H1 (cell line): ENCODE measurements around the gene GBP4. TPM values are rescaled to one million over a fixed set of nuclear protein-coding genes. Genes with fewer than 3 reads are reported as not detected.

Experiments used
- CTCF ChIA-PET: fragments of 300-600 bp; sonication (Branson Sonifier 250); formaldehyde crosslinking; loops from one replicate; lab custom pipeline; 2021; ENCODE audit not compliant: partially characterized antibody; lab: Charles Lee
- POLR2A ChIA-PET: fragments of 300-600 bp; sonication (Branson Sonifier 250); formaldehyde crosslinking; loops from one replicate; lab custom pipeline; 2021; ENCODE audit warnings: inconsistent platforms; ENCODE audit not compliant: partially characterized antibody; lab: Charles Lee
- DNase-seq, 2 experiments: peaks; one replicate each; pipeline versions ENCODE4 v3.0.0 to v3.0.0-alpha.2; 2010 to 2022; ENCODE audit warnings: low spot score in 2 of 2, low read depth in 1 of 2, mixed read lengths in 1 of 2
- FAIRE-seq: peaks from 2 replicates; lab custom pipeline; 2011; peaks lifted over from hg19 to GRCh38; lab: Jason Lieb, UNC
- H2AFZ ChIP-seq: 2 replicates; pipeline ENCODE4 v1.8.1; 2012; ENCODE audit warnings: low read length, inconsistent platforms
- H2AK5ac ChIP-seq: 2 replicates; pipeline ENCODE4 v1.6.1; 2013; ENCODE audit warnings: low read depth, low read length
- H2BK120ac ChIP-seq: replicated peaks from 2 replicates; pipeline ENCODE3; 2013; ENCODE audit warnings: low read depth, low read length, inconsistent platforms
- H2BK12ac ChIP-seq: 2 replicates; pipeline ENCODE4 v1.6.1; 2013; ENCODE audit warnings: low read depth, low read length
- H2BK15ac ChIP-seq: 2 replicates; pipeline ENCODE4 v1.6.1; 2013; ENCODE audit warnings: low read length
- H2BK20ac ChIP-seq: 2 replicates; pipeline ENCODE4 v1.6.1; 2013; ENCODE audit warnings: low read length
- H2BK5ac ChIP-seq: 2 replicates; pipeline ENCODE4 v1.6.1; 2013; ENCODE audit warnings: low read depth, low read length
- H3K14ac ChIP-seq: 2 replicates; pipeline ENCODE4 v1.6.1; 2013; ENCODE audit warnings: inconsistent platforms; ENCODE audit not compliant: insufficient read length
- H3K18ac ChIP-seq: 2 replicates; pipeline ENCODE4 v1.6.1; 2013; ENCODE audit warnings: low read length; ENCODE audit errors: extremely low read depth
- H3K23ac ChIP-seq: 2 replicates; pipeline ENCODE4 v1.6.1; 2013; ENCODE audit warnings: inconsistent platforms; ENCODE audit not compliant: insufficient read length
- H3K23me2 ChIP-seq: 2 replicates; pipeline ENCODE4 v1.6.1; 2013; ENCODE audit warnings: low read depth, low read length
- H3K27ac ChIP-seq: 2 replicates; pipeline ENCODE4 v1.6.1; 2011; ENCODE audit warnings: low read depth, low read length, inconsistent platforms
- H3K27me3 ChIP-seq, 4 experiments: replicated peaks in 1 of 4; 1 replicate in 1 of 4; 2 replicates in 3 of 4; pipeline versions ENCODE4 v1.6.1 to v1.8.1; 2011 to 2013; ENCODE audit warnings: low read length in 3 of 4, mild to moderate bottlenecking in 3 of 4, inconsistent platforms in 2 of 4, mixed read lengths in 2 of 4, moderate library complexity in 1 of 4; ENCODE audit not compliant: control insufficient read depth in 3 of 4, insufficient read depth in 3 of 4; ENCODE audit errors: extremely low read depth in 1 of 4
- H3K36me3 ChIP-seq, 4 experiments: 2 replicates each; pipeline versions ENCODE4 v1.6.1 to v1.8.1; 2011 to 2013; ENCODE audit warnings: mild to moderate bottlenecking in 4 of 4, low read length in 3 of 4, moderate library complexity in 2 of 4, control low read depth in 1 of 4, inconsistent platforms in 1 of 4; ENCODE audit not compliant: insufficient read depth in 4 of 4, control insufficient read depth in 2 of 4
- H3K4ac ChIP-seq: replicated peaks from 2 replicates; pipeline ENCODE3; 2013; ENCODE audit warnings: low read length, low read depth, mixed read lengths, inconsistent platforms; ENCODE audit not compliant: insufficient read length
- H3K4me1 ChIP-seq, 4 experiments: replicated peaks in 1 of 4; 1 replicate in 1 of 4; 2 replicates in 3 of 4; pipeline versions ENCODE4 v1.6.1 to v1.8.1; 2011 to 2013; ENCODE audit warnings: low read length in 3 of 4, inconsistent platforms in 2 of 4, mixed read lengths in 1 of 4; ENCODE audit not compliant: insufficient read depth in 4 of 4, control insufficient read depth in 3 of 4
- H3K4me2 ChIP-seq, 2 experiments: 2 replicates each; pipeline versions ENCODE4 v1.6.1 to v1.8.1; 2011 to 2013; ENCODE audit warnings: low read depth in 2 of 2, low read length in 2 of 2, control low read depth in 1 of 2, inconsistent platforms in 1 of 2, mild to moderate bottlenecking in 1 of 2; ENCODE audit not compliant: insufficient read depth in 1 of 2
- H3K4me3 ChIP-seq, 4 experiments: fragments of 200-600, 300-600 bp in 1 of 4; sonication (generic), shearing (Covaris generic), sonication (Bioruptor Twin) in 1 of 4; 2 replicates each; pipeline versions ENCODE4 v1.5.1 to v1.8.1; 2011 to 2016; ENCODE audit warnings: low read length in 4 of 4, low read depth in 3 of 4, control low read depth in 2 of 4, inconsistent platforms in 2 of 4, mild to moderate bottlenecking in 2 of 4, mixed read lengths in 1 of 4, moderate library complexity in 1 of 4; ENCODE audit not compliant: insufficient read depth in 2 of 4; ENCODE audit errors: extremely low read depth in 1 of 4
- H3K56ac ChIP-seq: replicated peaks from 2 replicates; pipeline ENCODE3; 2013; ENCODE audit warnings: low read depth, mild to moderate bottlenecking, mixed read lengths, low read length, inconsistent platforms; ENCODE audit not compliant: insufficient read length
- H3K79me1 ChIP-seq: 2 replicates; pipeline ENCODE4 v1.6.1; 2013; ENCODE audit warnings: low read depth, low read length, control low read depth
- H3K79me2 ChIP-seq, 2 experiments: 2 replicates each; pipeline versions ENCODE4 v1.6.1 to v1.8.1; 2012 to 2013; ENCODE audit warnings: low read length in 2 of 2, mild to moderate bottlenecking in 2 of 2, inconsistent platforms in 1 of 2; ENCODE audit not compliant: insufficient read depth in 2 of 2, control insufficient read depth in 1 of 2
- H3K9ac ChIP-seq, 4 experiments: replicated peaks in 1 of 4; 1 replicate in 1 of 4; 2 replicates in 3 of 4; pipeline versions ENCODE4 v1.6.1 to v1.8.1; 2011 to 2013; ENCODE audit warnings: low read depth in 3 of 4, low read length in 3 of 4, control low read depth in 2 of 4, mild to moderate bottlenecking in 2 of 4, moderate library complexity in 2 of 4, inconsistent platforms in 1 of 4; ENCODE audit errors: extremely low read depth in 1 of 4
- H3K9me3 ChIP-seq, 2 experiments: 2 replicates each; pipeline versions ENCODE4 v1.6.1 to v1.8.1; 2012 to 2013; ENCODE audit warnings: mild to moderate bottlenecking in 2 of 2, moderate library complexity in 2 of 2, control low read depth in 1 of 2, inconsistent platforms in 1 of 2, low read depth in 1 of 2, low read length in 1 of 2, mixed read lengths in 1 of 2; ENCODE audit not compliant: insufficient read depth in 2 of 2
- H4K20me1 ChIP-seq, 2 experiments: replicated peaks in 1 of 2; 2 replicates each; pipeline versions ENCODE3 to v1.8.1; 2011 to 2013; ENCODE audit warnings: inconsistent platforms in 2 of 2, low read length in 2 of 2, mild to moderate bottlenecking in 1 of 2; ENCODE audit not compliant: insufficient read depth in 2 of 2, control insufficient read depth in 1 of 2
- H4K5ac ChIP-seq: 2 replicates; pipeline ENCODE4 v1.6.1; 2013; ENCODE audit warnings: low read length, low read depth, mixed read lengths, inconsistent platforms; ENCODE audit not compliant: insufficient read length
- H4K8ac ChIP-seq: 2 replicates; pipeline ENCODE4 v1.8.0; 2013; ENCODE audit warnings: mild to moderate bottlenecking, moderate library complexity, low read length, inconsistent platforms; ENCODE audit not compliant: insufficient read depth; ENCODE audit errors: extremely low read depth
- H4K91ac ChIP-seq: replicated peaks from 2 replicates; pipeline ENCODE3; 2013; ENCODE audit warnings: low read length, mixed read lengths, inconsistent platforms; ENCODE audit not compliant: insufficient read length
- ASH2L ChIP-seq: fragments of 200-600, 300-600 bp; sonication (generic); IDR thresholded peaks from one replicate; pipeline ENCODE4 v1.7.1; 2017; ENCODE audit warnings: low read length
- ATF3 ChIP-seq: IDR thresholded peaks from 2 replicates; pipeline ENCODE4 v1.6.1; 2011; ENCODE audit warnings: low read depth, mild to moderate bottlenecking, low read length; ENCODE audit not compliant: insufficient read depth
- POU5F1 ChIP-seq: IDR thresholded peaks from 2 replicates; pipeline ENCODE4 v1.6.1; 2011; ENCODE audit warnings: low read depth, mild to moderate bottlenecking, low read length, moderate library complexity
- RFX5 ChIP-seq: IDR thresholded peaks from 2 replicates; pipeline ENCODE4 v1.6.1; 2011; ENCODE audit warnings: low read depth, low read length, improper control_type of control experiment, borderline replicate concordance
- SRF ChIP-seq: IDR thresholded peaks from 2 replicates; pipeline ENCODE4 v1.6.1; 2011; ENCODE audit warnings: mild to moderate bottlenecking, low read depth, low read length, moderate library complexity
- WGBS, 2 experiments: shearing (Covaris generic) in 1 of 2; methylation state at CpG; one replicate each; pipeline versions ENCODE4 v1.1.6 to v1.1.7; 2013 to 2015; ENCODE audit warnings: low lambda C conversion rate in 2 of 2, mixed read lengths in 2 of 2, inconsistent platforms in 1 of 2, low coverage in 1 of 2, missing lambda C conversion rate in 1 of 2; ENCODE audit not compliant: insufficient replicate concordance in 2 of 2, insufficient coverage in 1 of 2, insufficient read length in 1 of 2; ENCODE audit errors: extremely low coverage in 1 of 2, missing lambda C conversion rate in 1 of 2; 5-methylcytosine and 5-hydroxymethylcytosine counted together
- polyA plus RNA-seq, 7 experiments: library from polyadenylated mRNA; depleted of rRNA in 3 of 7; stranded (reverse) in 5 of 7; unstranded in 2 of 7; fragments of >200 nt in 5 of 7; fragments of 200-250 nt in 2 of 7; gene quantifications; 1 replicate in 5 of 7; 2 replicates in 1 of 7; 4 replicates in 1 of 7; pipeline versions ENCODE4 v1.2.1 to v1.2.3, GENCODE V29; 2011 to 2013; ENCODE audit warnings: missing spikeins in 2 of 7, mixed read lengths in 2 of 7
- total RNA-seq: library from RNA; stranded (reverse); fragmentation: NEBNext Ultra II Directional; extraction: Animal tissue kit (Norgen Biotek cat#: 25700); gene quantifications from 2 replicates; pipeline ENCODE4 v1.2.1, GENCODE V29; 2021

Gene GBP4
- total and polyA plus RNA-seq, 2 of the 8 experiments (the other 6 are each of a cell fraction or from before 2014, with no cell fraction given): 0.02 TPM; not detected in 1

GRCh38 chr1:89211035-89211634 is 12.4 kb upstream of the GBP4 start:
- Histone ChIP-seq H3K27ac (no peak overlapping the region), H3K14ac (no peak overlapping the region), H3K4ac (no peak overlapping the region), H3K36me3 (no peaks in the 10 kb centered on the region; a peak in 1 of 8 replicates), H2BK12ac (no peak overlapping the region), H2BK5ac (no peak overlapping the region), H3K9ac (no peak overlapping the region), H3K9me3 (peaks cover 23 to 27% of the 10 kb centered on the region in 2 experiments), H3K4me3 (no peak overlapping the region), H4K8ac (no peak overlapping the region), H4K91ac (no peak overlapping the region), H3K79me2 (no peaks in the 10 kb centered on the region), H3K4me2 (no peak overlapping the region), H3K4me1 (no peaks in the 10 kb centered on the region), H3K23ac (no peak overlapping the region), H2BK15ac (no peak overlapping the region), H4K5ac (no peak overlapping the region), H2AFZ (no peak overlapping the region), H2BK120ac (no peak overlapping the region), H2BK20ac (no peak overlapping the region), H3K79me1 (no peaks in the 10 kb centered on the region), H3K27me3 (no peaks in the 10 kb centered on the region), H3K18ac (no peak overlapping the region), H3K23me2 (no peaks in the 10 kb centered on the region), H3K56ac (no peak overlapping the region), H2AK5ac (no peak overlapping the region), H4K20me1 (no peaks in the 10 kb centered on the region)
- no CpG with 5 or more reads among the region's 1 CpG for WGBS, 2 experiments
- ChIA-PET POLR2A (no interaction called here), CTCF (no interaction called here)
- FAIRE-seq (no peak), DNase-seq (no peak)
- TF ChIP-seq RFX5: no peak
- TF ChIP-seq ASH2L: no peak
- TF ChIP-seq ATF3: no peak
- no peak for TF ChIP-seq SRF
- TF ChIP-seq POU5F1: no peak
